Esophagus (tissue), 2 donors: ENCODE results near the gene POM121L12. TPM values are rescaled to one million over a fixed set of nuclear protein-coding genes. Genes with fewer than 3 reads are reported as not detected.

Source experiments
- H3K27ac ChIP-seq, 2 donors: one replicate each; pipeline ENCODE4 v1.5.1; 2013; ENCODE audit warnings: low read depth in 2 of 2, mild to moderate bottlenecking in 2 of 2, inconsistent platforms in 1 of 2, low read length in 1 of 2, moderate library complexity in 1 of 2
- H3K27me3 ChIP-seq, 2 donors: one replicate each; pipeline ENCODE4 v1.6.1; 2013; ENCODE audit warnings: low read length in 2 of 2, control low read depth in 1 of 2, mild to moderate bottlenecking in 1 of 2; ENCODE audit not compliant: insufficient read depth in 2 of 2, control insufficient read depth in 1 of 2
- H3K36me3 ChIP-seq, 2 donors: one replicate each; pipeline ENCODE4 v1.6.1; 2013; ENCODE audit warnings: low read length in 1 of 2; ENCODE audit not compliant: control insufficient read depth in 2 of 2, insufficient read depth in 2 of 2
- H3K4me1 ChIP-seq, 2 donors: one replicate each; pipeline ENCODE4 v1.6.1; 2013; ENCODE audit warnings: low read length in 1 of 2; ENCODE audit not compliant: control insufficient read depth in 2 of 2, insufficient read depth in 2 of 2
- H3K4me3 ChIP-seq, 2 donors: one replicate each; pipeline ENCODE4 v1.5.1; 2013; ENCODE audit warnings: low read length in 2 of 2, mild to moderate bottlenecking in 2 of 2, low read depth in 1 of 2, moderate library complexity in 1 of 2
- H3K9me3 ChIP-seq, 2 donors: one replicate each; pipeline ENCODE4 v1.6.1; 2013; ENCODE audit warnings: mild to moderate bottlenecking in 2 of 2, low read depth in 1 of 2, low read length in 1 of 2, moderate library complexity in 1 of 2; ENCODE audit not compliant: control insufficient read depth in 2 of 2, insufficient read depth in 1 of 2
- WGBS, 2 donors: extraction: QIAGEN DNeasy Blood & Tissue Kit; methylation state at CpG; one replicate each; pipeline ENCODE4 v1.1.7; 2013; 5-methylcytosine and 5-hydroxymethylcytosine counted together
- polyA plus RNA-seq, 2 donors: library from polyadenylated mRNA; stranded (reverse); fragments of 200-250 nt; gene quantifications; one replicate each; pipeline ENCODE4 v1.2.3, GENCODE V29; 2013
- donor health status: healthy with polysubstance abuse.
- donor health status: Bipolar disorder and iron deficiency.

POM121L12 gene
- not detected for polyA plus RNA-seq

GRCh38 chr7:53035499-53036412 is at the start of gene POM121L12:
Gene POM121L12 (plus strand): TSS chr7:53035633. CDS start chr7:53035672, 39 bp downstream.
- WGBS, 2 donors: 90 to 94% methylated on average over 45 to 59 of the region's 59 CpGs
- Histone ChIP-seq H3K36me3 (no peaks in the 10 kb centered on the region), H3K27me3 (no peaks in the 10 kb centered on the region), H3K27ac (no peak within 1 kb of the TSS), H3K4me3 (no peak within 1 kb of the TSS), H3K4me1 (no peaks in the 10 kb centered on the region), H3K9me3 (peaks cover 0 to 11% of the 10 kb centered on the region in 2 donors)

GRCh38 chr7:52992001-52992400 is 43.4 kb upstream of the POM121L12 start:
- Histone ChIP-seq H3K27ac (no peak overlapping the region), H3K4me1 (no peaks in the 10 kb centered on the region), H3K9me3 (no peaks in the 10 kb centered on the region), H3K27me3 (no peaks in the 10 kb centered on the region), H3K4me3 (no peak overlapping the region), H3K36me3 (no peaks in the 10 kb centered on the region)

GRCh38 chr7:52992479-52993162 is 42.8 kb upstream of the POM121L12 start:
- H3K27ac ChIP-seq: no peak overlapping the region
- H3K36me3 ChIP-seq: no peaks in the 10 kb centered on the region
- no peak overlapping the region for H3K4me3 ChIP-seq
- H3K27me3 ChIP-seq: no peaks in the 10 kb centered on the region
- WGBS, 2 donors: 84% methylated on average over 4 of the region's 4 CpGs
- no peaks in the 10 kb centered on the region for H3K4me1 ChIP-seq
- no peaks in the 10 kb centered on the region for H3K9me3 ChIP-seq

- no peaks in the 10 kb centered on the region for H3K9me3 ChIP-seq
- WGBS, 2 donors: 38 to 46% methylated on average over 1 of the region's 1 CpG
- H3K4me1 ChIP-seq: no peaks in the 10 kb centered on the region
- H3K27me3 ChIP-seq: no peaks in the 10 kb centered on the region
- H3K27ac ChIP-seq: no peak overlapping the region
- no peaks in the 10 kb centered on the region for H3K36me3 ChIP-seq
- no peak overlapping the region for H3K4me3 ChIP-seq
Observed at GRCh38 chr7:52995676-52996075, 39.8 kb upstream of the POM121L12 start.

GRCh38 chr7:53001221-53001620 is 34.2 kb upstream of the POM121L12 start:
- no peak overlapping the region for H3K4me3 ChIP-seq
- H3K9me3 ChIP-seq: peaks cover 4 to 15% of the 10 kb centered on the region in 2 donors
- 56% methylated on average over 3 of the region's 3 CpGs for WGBS, 2 donors
- no peaks in the 10 kb centered on the region for H3K27me3 ChIP-seq
- H3K27ac ChIP-seq: no peak overlapping the region
- H3K4me1 ChIP-seq: no peaks in the 10 kb centered on the region
- no peaks in the 10 kb centered on the region for H3K36me3 ChIP-seq

- Histone ChIP-seq H3K4me3 (no peak overlapping the region), H3K9me3 (peaks cover 6 to 15% of the 10 kb centered on the region in 2 donors), H3K4me1 (no peaks in the 10 kb centered on the region), H3K27me3 (no peaks in the 10 kb centered on the region), H3K27ac (no peak overlapping the region), H3K36me3 (no peaks in the 10 kb centered on the region)
- 77 to 83% methylated on average over 7 of the region's 7 CpGs for WGBS, 2 donors
Observed at GRCh38 chr7:53002389-53002788, 33.0 kb upstream of the POM121L12 start.

GRCh38 chr7:53003653-53004445 is 31.6 kb upstream of the POM121L12 start:
- 93 to 94% methylated on average over 29 of the region's 29 CpGs for WGBS, 2 donors
- H3K27ac ChIP-seq: no peak overlapping the region

GRCh38 chr7:53013925-53014324 is 21.5 kb upstream of the POM121L12 start:
- Histone ChIP-seq H3K9me3 (peaks cover 5% of the 10 kb centered on the region in 2 donors), H3K36me3 (no peaks in the 10 kb centered on the region), H3K4me3 (no peak overlapping the region), H3K27ac (no peak overlapping the region), H3K4me1 (no peaks in the 10 kb centered on the region), H3K27me3 (no peaks in the 10 kb centered on the region)
- 53 to 56% methylated on average over 2 of the region's 2 CpGs for WGBS, 2 donors

More at GRCh38 chr7:53003653-53004445, 31.6 kb upstream of the POM121L12 start:
- no peaks in the 10 kb centered on the region for H3K36me3 ChIP-seq
- no peak overlapping the region for H3K4me3 ChIP-seq
- H3K9me3 ChIP-seq: peaks cover 12 to 17% of the 10 kb centered on the region in 2 donors
- no peaks in the 10 kb centered on the region for H3K27me3 ChIP-seq
- H3K4me1 ChIP-seq: no peaks in the 10 kb centered on the region

GRCh38 chr7:53015463-53015862 is 20.0 kb upstream of the POM121L12 start:
- Histone ChIP-seq H3K27ac (no peak overlapping the region), H3K4me3 (no peak overlapping the region), H3K4me1 (no peaks in the 10 kb centered on the region), H3K9me3 (peaks cover 5% of the 10 kb centered on the region in 2 donors), H3K36me3 (no peaks in the 10 kb centered on the region), H3K27me3 (no peaks in the 10 kb centered on the region)
- WGBS, 2 donors: 85 to 100% methylated on average over 1 of the region's 1 CpG
